Measurements from ENCODE around the gene RABGAP1L. TPM values are rescaled to one million over a fixed set of nuclear protein-coding genes. Genes with fewer than 3 reads are reported as not detected.
"Not testable (repeated sequence)": the region's sequence is repeated elsewhere in the genome, so short reads cannot be mapped to it uniquely, and the experiment has no call there.

RABGAP1L gene
- total and polyA plus RNA-seq, 2 of the 4 experiments (the other 2 are of a cell fraction) = 7.9 to 26.7 TPM

GRCh38 chr1:174143727-174144396 lies 15.5 kb upstream of the RABGAP1L start:
- H3K9ac ChIP-seq (ENCODE audit: low read depth, low read length); CTCF ChIA-PET; H3K4ac ChIP-seq (ENCODE audit: low read depth, low read length); intact Hi-C loops (cut with micrococcal nuclease); H3K56ac ChIP-seq (ENCODE audit: extremely low read depth, insufficient read depth, low read length); H2AK9ac ChIP-seq (replicated peaks; ENCODE audit: low read depth, low read length, poor library complexity); H2BK15ac ChIP-seq (ENCODE audit: low read depth, low read length); BruUV-seq (replicated peaks); ATAC-seq (ENCODE audit: low read depth); H3K14ac ChIP-seq (replicated peaks; ENCODE audit: low read depth, low read length); H3K9me3 ChIP-seq (ENCODE audit: control insufficient read depth, insufficient read depth, low read length); H3K27ac ChIP-seq (ENCODE audit: insufficient read depth, low read length); H3K4me3 ChIP-seq (ENCODE audit: insufficient read depth, low read depth, low read length); dilution Hi-C loops (cut with HindIII; ENCODE audit: low sequenced_read_pairs, unreplicated experiment); H2BK5ac ChIP-seq (ENCODE audit: low read depth, low read length, poor library complexity, severe bottlenecking); H3K27me3 ChIP-seq (ENCODE audit: control insufficient read depth, insufficient read depth, low read length); POLR2A ChIA-PET (ENCODE audit: unreplicated experiment); H3K9me1 ChIP-seq (ENCODE audit: insufficient read depth, low read length); H2BK20ac ChIP-seq (ENCODE audit: low read depth, low read length); H2AFZ ChIP-seq (replicated peaks; ENCODE audit: low read length, poor library complexity); H4K8ac ChIP-seq (ENCODE audit: low read depth in 2 of 2, low read length in 2 of 2); H3K4me2 ChIP-seq (ENCODE audit: low read depth, low read length); H4K5ac ChIP-seq (ENCODE audit: low read depth, low read length); in situ Hi-C loops (cut with MboI; ENCODE audit: low sequenced_read_pairs); H3K79me1 ChIP-seq (ENCODE audit: low read depth in 1 of 2, low read length in 2 of 2); H2AK5ac ChIP-seq (ENCODE audit: low read depth, low read length); DNase-seq; H3K18ac ChIP-seq (ENCODE audit: low read depth, low read length); H4K91ac ChIP-seq (ENCODE audit: insufficient read depth, low read depth, low read length); H3K4me1 ChIP-seq (ENCODE audit: control insufficient read depth, insufficient read depth, low read length); H2BK120ac ChIP-seq (ENCODE audit: low read depth, low read length); H3K36me3 ChIP-seq (ENCODE audit: control insufficient read depth, insufficient read depth, low read length); H4K20me1 ChIP-seq (ENCODE audit: insufficient read depth, low read length); H3K23ac ChIP-seq (ENCODE audit: low read depth, low read length): not testable (repeated sequence)
- 90% methylated on average over 2 of the region's 12 CpGs; no CpG with 5 or more reads in 1 of the 2 experiments for WGBS, 2 experiments (ENCODE audit: extremely low coverage in 2 of 2, insufficient read length in 1 of 2)

- no CpG with 5 or more reads among the region's 3 CpGs for WGBS, 2 experiments (ENCODE audit: extremely low coverage in 2 of 2, insufficient read length in 1 of 2)
- H3K27ac ChIP-seq (ENCODE audit: insufficient read depth, low read length); H3K36me3 ChIP-seq (ENCODE audit: control insufficient read depth, insufficient read depth, low read length); H2AFZ ChIP-seq (replicated peaks; ENCODE audit: low read length, poor library complexity); BruUV-seq (replicated peaks); H2BK120ac ChIP-seq (ENCODE audit: low read depth, low read length); H3K4me2 ChIP-seq (ENCODE audit: low read depth, low read length); H2BK5ac ChIP-seq (ENCODE audit: low read depth, low read length, poor library complexity, severe bottlenecking); intact Hi-C loops (cut with micrococcal nuclease); H3K27me3 ChIP-seq (ENCODE audit: control insufficient read depth, insufficient read depth, low read length); H3K79me1 ChIP-seq (ENCODE audit: low read depth in 1 of 2, low read length in 2 of 2); H3K56ac ChIP-seq (ENCODE audit: extremely low read depth, insufficient read depth, low read length); H4K5ac ChIP-seq (ENCODE audit: low read depth, low read length); H4K91ac ChIP-seq (ENCODE audit: insufficient read depth, low read depth, low read length); DNase-seq; H3K23ac ChIP-seq (ENCODE audit: low read depth, low read length); H4K8ac ChIP-seq (ENCODE audit: low read depth in 2 of 2, low read length in 2 of 2); ATAC-seq (ENCODE audit: low read depth); in situ Hi-C loops (cut with MboI; ENCODE audit: low sequenced_read_pairs); H4K20me1 ChIP-seq (ENCODE audit: insufficient read depth, low read length); CTCF ChIA-PET; H3K14ac ChIP-seq (replicated peaks; ENCODE audit: low read depth, low read length); H3K18ac ChIP-seq (ENCODE audit: low read depth, low read length); H2BK15ac ChIP-seq (ENCODE audit: low read depth, low read length); H3K9me1 ChIP-seq (ENCODE audit: insufficient read depth, low read length); H2AK9ac ChIP-seq (replicated peaks; ENCODE audit: low read depth, low read length, poor library complexity); H2AK5ac ChIP-seq (ENCODE audit: low read depth, low read length); H3K9me3 ChIP-seq (ENCODE audit: control insufficient read depth, insufficient read depth, low read length); H2BK20ac ChIP-seq (ENCODE audit: low read depth, low read length); H3K4me1 ChIP-seq (ENCODE audit: control insufficient read depth, insufficient read depth, low read length); POLR2A ChIA-PET (ENCODE audit: unreplicated experiment); H3K4ac ChIP-seq (ENCODE audit: low read depth, low read length); H3K9ac ChIP-seq (ENCODE audit: low read depth, low read length); H3K4me3 ChIP-seq (ENCODE audit: insufficient read depth, low read depth, low read length); dilution Hi-C loops (cut with HindIII; ENCODE audit: low sequenced_read_pairs, unreplicated experiment): not testable (repeated sequence)
Observed at GRCh38 chr1:174144397-174144783, 14.9 kb upstream of the RABGAP1L start.
